ENCODE results near the gene CLNK.

DNA sequence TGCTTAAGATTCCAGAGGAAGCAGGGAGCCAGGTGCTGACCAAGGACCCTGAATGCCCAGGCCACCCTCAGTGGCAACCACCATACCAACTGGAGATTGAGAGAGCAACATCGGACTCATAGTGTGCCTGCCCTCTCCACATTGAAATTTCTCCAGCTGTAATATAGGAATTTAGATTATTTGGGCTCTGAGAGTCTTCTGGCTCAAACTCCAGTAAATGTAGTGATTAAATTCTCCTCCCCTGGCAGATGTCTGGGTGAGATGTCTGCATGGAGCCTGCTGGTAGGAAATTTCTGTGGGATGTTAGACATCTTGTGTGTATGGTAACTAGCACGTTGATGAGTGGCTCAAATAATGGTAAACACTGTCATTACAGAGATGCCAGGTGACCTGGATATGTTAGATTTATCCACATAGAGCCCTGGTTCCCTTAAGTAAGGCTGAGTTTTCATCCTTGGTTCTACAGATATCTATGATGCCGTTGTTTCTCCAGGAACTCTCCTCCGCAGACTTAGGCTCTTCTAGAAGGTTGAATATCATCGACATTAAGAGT is 70.6 kb downstream of the CLNK start:
- TF ChIP-seq, protein P1, sequence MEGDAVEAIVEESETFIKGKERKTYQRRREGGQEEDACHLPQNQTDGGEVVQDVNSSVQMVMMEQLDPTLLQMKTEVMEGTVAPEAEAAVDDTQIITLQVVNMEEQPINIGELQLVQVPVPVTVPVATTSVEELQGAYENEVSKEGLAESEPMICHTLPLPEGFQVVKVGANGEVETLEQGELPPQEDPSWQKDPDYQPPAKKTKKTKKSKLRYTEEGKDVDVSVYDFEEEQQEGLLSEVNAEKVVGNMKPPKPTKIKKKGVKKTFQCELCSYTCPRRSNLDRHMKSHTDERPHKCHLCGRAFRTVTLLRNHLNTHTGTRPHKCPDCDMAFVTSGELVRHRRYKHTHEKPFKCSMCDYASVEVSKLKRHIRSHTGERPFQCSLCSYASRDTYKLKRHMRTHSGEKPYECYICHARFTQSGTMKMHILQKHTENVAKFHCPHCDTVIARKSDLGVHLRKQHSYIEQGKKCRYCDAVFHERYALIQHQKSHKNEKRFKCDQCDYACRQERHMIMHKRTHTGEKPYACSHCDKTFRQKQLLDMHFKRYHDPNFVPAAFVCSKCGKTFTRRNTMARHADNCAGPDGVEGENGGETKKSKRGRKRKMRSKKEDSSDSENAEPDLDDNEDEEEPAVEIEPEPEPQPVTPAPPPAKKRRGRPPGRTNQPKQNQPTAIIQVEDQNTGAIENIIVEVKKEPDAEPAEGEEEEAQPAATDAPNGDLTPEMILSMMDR (IDR thresholded peaks at IDR 0.05; ENCODE audit: control extremely low read depth in 1 of 3, insufficient read depth in 1 of 3, low read depth in 1 of 3, low read length in 3 of 3), result no peak
- TF ChIP-seq POLR2A (IDR thresholded peaks at IDR 0.05; ENCODE audit: control extremely low read depth in 1 of 2, low read depth in 2 of 2, low read length in 2 of 2), result no peak
- no peak for TF ChIP-seq HDAC6 (IDR thresholded peaks at IDR 0.05; ENCODE audit: low read depth, low read length)
- no peak for TF ChIP-seq YY1 (IDR thresholded peaks at IDR 0.05; ENCODE audit: low read depth, low read length)
- TF ChIP-seq RAD21 (IDR thresholded peaks at IDR 0.05 in 1 of 2, conservative IDR thresholded peaks at IDR 0.05 in 1 of 2; ENCODE audit: low read depth in 2 of 2, low read length in 2 of 2), result no peak
- TF ChIP-seq KDM1A (IDR thresholded peaks at IDR 0.05; ENCODE audit: borderline replicate concordance, low read length), result no peak
- no peak for TF ChIP-seq JUND (IDR thresholded peaks at IDR 0.05; ENCODE audit: low read length)
- no peak for TF ChIP-seq EP300 (IDR thresholded peaks at IDR 0.05; ENCODE audit: borderline replicate concordance in 1 of 2, low read depth in 2 of 2, low read length in 2 of 2)
- TF ChIP-seq NRF1 (IDR thresholded peaks at IDR 0.05; ENCODE audit: low read depth, low read length), result no peak
- TF ChIP-seq SP1 (IDR thresholded peaks at IDR 0.05; ENCODE audit: low read depth, low read length), result no peak
- no peak for TF ChIP-seq EGR1 (IDR thresholded peaks at IDR 0.05; ENCODE audit: borderline replicate concordance, low read depth, low read length)
- no peak for TF ChIP-seq RNF2 (IDR thresholded peaks at IDR 0.05; ENCODE audit: borderline replicate concordance, low read depth, low read length, missing control alignments, poor library complexity, severe bottlenecking)
- no peak for TF ChIP-seq EZH2 (IDR thresholded peaks at IDR 0.05; ENCODE audit: low read depth, low read length, severe bottlenecking)
